ENCODE data around the gene PCBP1. TPM values are rescaled to one million over a fixed set of nuclear protein-coding genes. Genes with fewer than 3 reads are reported as not detected.
A peak's percentile ranks its signal among the peaks of the same experiment; 100 is the strongest.
"Not testable (repeated sequence)": the region's sequence is repeated elsewhere in the genome, so short reads cannot be mapped to it uniquely, and the experiment has no call there.

The PCBP1 gene
- total RNA-seq, 2 experiments from 2014 or later, result 444 to 449 TPM

- ChIA-PET POLR2A (interaction anchor here (0.6 kb wide), 1 partner anchor 201 kb away, joined by 4 read pairs; no protein-coding TSS in a partner anchor), CTCF (no interaction called here)
- no peaks in the 10 kb centered on the region for H3K9me3 Mint-ChIP-seq
- H3K27ac Mint-ChIP-seq, result peak overlapping the region; percentile 58
- H3K4me3 Mint-ChIP-seq, result no peak overlapping the region
- peaks cover 48% of the 10 kb centered on the region for H3K4me1 Mint-ChIP-seq (ENCODE audit: low read depth)
- no peak for DNase-seq
- H3K36me3 Mint-ChIP-seq, result no peaks in the 10 kb centered on the region
- intact Hi-C loops (cut with micrococcal nuclease), result no loop called here
- H3K27me3 Mint-ChIP-seq, result no peaks in the 10 kb centered on the region
Observed at GRCh38 chr2:70099270-70099669, 12.0 kb downstream of the PCBP1 start.

GRCh38 chr2:70101174-70101573, 13.9 kb downstream of the PCBP1 start:
- ChIA-PET POLR2A (interaction anchor here (1.4 to 1.5 kb wide), 2 partner anchors 13 to 15 kb away, joined by 3 to 6 read pairs; no protein-coding TSS in a partner anchor), CTCF (no interaction called here)
- peaks cover 43% of the 10 kb centered on the region for H3K4me1 Mint-ChIP-seq (ENCODE audit: low read depth)
- H3K27ac Mint-ChIP-seq, result no peak overlapping the region
- H3K36me3 Mint-ChIP-seq, result no peaks in the 10 kb centered on the region
- no peaks in the 10 kb centered on the region for H3K9me3 Mint-ChIP-seq
- intact Hi-C loops (cut with micrococcal nuclease), result no loop called here
- no peak overlapping the region for H3K4me3 Mint-ChIP-seq
- no peak for DNase-seq
- no peaks in the 10 kb centered on the region for H3K27me3 Mint-ChIP-seq

DNA sequence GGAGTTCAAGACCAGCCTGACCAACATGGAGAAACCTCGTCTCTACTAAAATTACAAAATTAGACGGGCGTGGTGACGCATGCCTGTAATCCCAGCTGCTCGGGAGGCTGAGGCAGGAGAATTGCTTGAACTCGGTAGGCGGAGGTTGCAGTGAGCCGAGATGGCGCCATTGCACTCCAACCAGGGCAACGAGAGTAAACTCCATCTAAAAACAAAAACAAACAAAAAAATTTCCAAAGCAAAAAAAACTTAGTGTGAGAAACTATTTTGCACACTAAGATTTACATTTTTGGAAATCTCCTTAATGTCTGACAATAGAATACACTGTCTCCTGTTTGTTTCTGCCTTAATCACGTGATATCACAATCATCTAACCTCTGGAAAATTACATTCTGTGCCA, 14.4 kb downstream of the PCBP1 start:
- not testable (repeated sequence) for H3K4me3 Mint-ChIP-seq
- POLR2A ChIA-PET, result interaction anchor here (1.4 kb wide), 1 partner anchor 16 kb away, joined by 6 read pairs; no protein-coding TSS in a partner anchor

GRCh38 chr2:70102323-70102905, 15.1 kb downstream of the PCBP1 start:
- intact Hi-C loops (cut with micrococcal nuclease); H3K9me3 Mint-ChIP-seq; H3K27me3 Mint-ChIP-seq; POLR2A ChIA-PET; H3K36me3 Mint-ChIP-seq; DNase-seq; H3K4me3 Mint-ChIP-seq; CTCF ChIA-PET: not testable (repeated sequence)
- peak overlapping the region; percentile 33 for H3K27ac Mint-ChIP-seq
- H3K4me1 Mint-ChIP-seq (ENCODE audit: low read depth), result peaks cover 48% of the 10 kb centered on the region

More for the DNA sequence above, 14.4 kb downstream of the PCBP1 start:
- H3K9me3 Mint-ChIP-seq; H3K36me3 Mint-ChIP-seq; H3K27me3 Mint-ChIP-seq; DNase-seq; H3K27ac Mint-ChIP-seq; intact Hi-C loops (cut with micrococcal nuclease); CTCF ChIA-PET: not testable (repeated sequence)
- peaks cover 43% of the 10 kb centered on the region for H3K4me1 Mint-ChIP-seq (ENCODE audit: low read depth)

DNA sequence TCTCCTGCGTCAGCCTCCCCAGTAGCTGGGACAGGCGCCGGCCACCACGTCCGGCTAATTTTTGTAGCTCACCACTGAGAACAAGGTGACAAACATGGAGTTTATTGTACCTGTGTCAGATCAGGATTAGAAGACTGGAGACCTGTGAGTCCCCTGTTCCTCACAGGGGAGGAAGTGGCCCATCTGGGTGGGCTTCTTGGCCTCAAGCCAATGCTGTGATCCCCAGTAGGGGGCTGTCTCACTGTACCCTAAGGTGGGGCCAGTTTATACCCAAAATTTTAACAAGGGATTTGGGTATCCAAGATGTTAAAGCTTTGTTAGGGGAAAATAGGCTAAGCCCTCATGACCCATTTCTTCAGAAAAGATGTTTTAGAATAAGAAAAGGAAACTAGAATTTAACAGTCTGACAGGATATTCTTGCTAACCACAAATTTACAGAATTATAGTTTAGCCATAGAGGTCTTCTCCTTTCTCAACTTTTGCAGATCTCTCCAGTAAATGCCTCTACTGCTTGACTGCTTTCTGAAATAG, 16.3 kb downstream of the PCBP1 start:
- peaks cover 53% of the 10 kb centered on the region for H3K4me1 Mint-ChIP-seq (ENCODE audit: low read depth)
- H3K4me3 Mint-ChIP-seq, result peak overlapping the region; percentile 70
- H3K27me3 Mint-ChIP-seq, result no peaks in the 10 kb centered on the region
- peak; percentile 58 for DNase-seq
- intact Hi-C loops (cut with micrococcal nuclease), result loop anchor here (1.0 kb wide), 3 partner anchors 8 to 39 kb away; no protein-coding TSS in a partner anchor
- ChIA-PET CTCF (interaction anchor here (0.5 to 3.9 kb wide), 8 partner anchors 9 to 202 kb away, joined by 3 to 27 read pairs (median 4); no protein-coding TSS in a partner anchor), POLR2A (interaction anchor here (1.1 to 2.5 kb wide), 10 partner anchors 10 to 39 kb away, joined by 3 to 24 read pairs (median 6); partner anchors contain the start of gene PCBP1)
- no peaks in the 10 kb centered on the region for H3K36me3 Mint-ChIP-seq
- peak overlapping the region; percentile 95 for H3K27ac Mint-ChIP-seq
- H3K9me3 Mint-ChIP-seq, result no peaks in the 10 kb centered on the region

GRCh38 chr2:70104231-70105111, 17.2 kb downstream of the PCBP1 start:
- CTCF ChIA-PET, result interaction anchor here (0.9 to 3.9 kb wide), 9 partner anchors 10 to 38 kb away, joined by 3 to 27 read pairs (median 4); no protein-coding TSS in a partner anchor
- Mint-ChIP-seq H3K4me3 (peak overlapping the region; percentile 70), H3K9me3 (no peaks in the 10 kb centered on the region), H3K4me1 (ENCODE audit: low read depth) (peaks cover 52% of the 10 kb centered on the region), H3K27ac (peak overlapping the region; percentile 95), H3K27me3 (no peaks in the 10 kb centered on the region), H3K36me3 (no peaks in the 10 kb centered on the region)
- DNase-seq, result peak; percentile 71
- POLR2A ChIA-PET, result interaction anchor here (0.6 to 2.5 kb wide), 16 partner anchors 10 to 42 kb away, joined by 3 to 24 read pairs (median 4); partner anchors contain the start of gene PCBP1
- intact Hi-C loops (cut with micrococcal nuclease), result loop anchor here (1.0 kb wide), 2 partner anchors 35 to 38 kb away; no protein-coding TSS in a partner anchor

DNA sequence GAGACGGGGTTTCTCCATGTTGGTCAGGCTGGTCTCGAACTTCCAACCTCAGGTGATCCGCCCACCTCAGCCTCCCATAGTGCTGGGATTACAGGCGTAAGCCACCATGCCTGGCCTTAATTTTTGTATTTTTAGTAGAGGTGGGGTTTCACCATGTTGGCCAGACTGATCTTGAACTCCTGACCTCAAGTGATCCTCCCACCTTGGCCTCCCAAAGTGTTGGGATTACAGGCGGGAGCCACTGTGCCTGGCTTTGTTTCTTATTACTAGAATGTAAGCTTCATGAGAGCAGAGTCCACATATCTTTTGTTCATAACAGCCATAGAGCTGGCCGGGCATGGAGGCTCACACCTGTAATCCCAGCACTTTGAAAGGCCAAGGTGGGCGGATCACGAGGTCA, 18.9 kb downstream of the PCBP1 start:
- H3K36me3 Mint-ChIP-seq; H3K9me3 Mint-ChIP-seq; H3K4me3 Mint-ChIP-seq; H3K27ac Mint-ChIP-seq; DNase-seq; intact Hi-C loops (cut with micrococcal nuclease); H3K27me3 Mint-ChIP-seq: not testable (repeated sequence)
- CTCF ChIA-PET, result interaction anchor here (3.9 kb wide), 1 partner anchor 11 kb away, joined by 27 read pairs; no protein-coding TSS in a partner anchor
- POLR2A ChIA-PET, result interaction anchor here (0.9 to 2.5 kb wide), 4 partner anchors 11 to 192 kb away, joined by 3 to 21 read pairs (median 4); partner anchors contain the start of gene MXD1
- H3K4me1 Mint-ChIP-seq (ENCODE audit: low read depth), result peaks cover 58% of the 10 kb centered on the region

DNA sequence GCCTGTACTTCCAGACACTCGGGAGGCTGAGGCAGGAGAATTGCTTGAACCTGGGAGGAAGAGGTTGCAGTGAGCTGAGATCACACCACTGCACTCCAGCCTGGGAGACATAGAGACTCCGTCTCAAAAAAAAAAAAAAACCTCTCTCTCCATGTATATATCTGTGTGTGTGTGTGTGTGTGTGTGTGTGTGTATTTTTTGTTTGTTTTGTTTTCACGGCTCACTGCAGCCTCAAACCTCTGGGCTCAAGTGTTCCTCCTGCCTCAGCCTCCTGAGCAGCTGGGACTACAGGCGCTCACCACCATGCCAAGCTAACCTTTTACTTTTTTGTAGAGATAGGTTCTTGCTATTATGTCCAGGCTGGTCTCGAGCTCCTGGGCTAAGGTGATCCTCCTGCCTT, 23.1 kb downstream of the PCBP1 start:
- H3K27me3 Mint-ChIP-seq; DNase-seq; intact Hi-C loops (cut with micrococcal nuclease); H3K9me3 Mint-ChIP-seq; H3K4me3 Mint-ChIP-seq; H3K36me3 Mint-ChIP-seq: not testable (repeated sequence)
- peaks cover 42% of the 10 kb centered on the region for H3K4me1 Mint-ChIP-seq (ENCODE audit: low read depth)
- H3K27ac Mint-ChIP-seq, result peak overlapping the region; percentile 90
- ChIA-PET CTCF (interaction anchor here (0.6 to 2.6 kb wide), 3 partner anchors 12 to 45 kb away, joined by 3 to 9 read pairs (median 3); no protein-coding TSS in a partner anchor), POLR2A (interaction anchor here (0.6 to 4.4 kb wide), 3 partner anchors 13 to 18 kb away, joined by 3 to 61 read pairs (median 3); no protein-coding TSS in a partner anchor)

DNA sequence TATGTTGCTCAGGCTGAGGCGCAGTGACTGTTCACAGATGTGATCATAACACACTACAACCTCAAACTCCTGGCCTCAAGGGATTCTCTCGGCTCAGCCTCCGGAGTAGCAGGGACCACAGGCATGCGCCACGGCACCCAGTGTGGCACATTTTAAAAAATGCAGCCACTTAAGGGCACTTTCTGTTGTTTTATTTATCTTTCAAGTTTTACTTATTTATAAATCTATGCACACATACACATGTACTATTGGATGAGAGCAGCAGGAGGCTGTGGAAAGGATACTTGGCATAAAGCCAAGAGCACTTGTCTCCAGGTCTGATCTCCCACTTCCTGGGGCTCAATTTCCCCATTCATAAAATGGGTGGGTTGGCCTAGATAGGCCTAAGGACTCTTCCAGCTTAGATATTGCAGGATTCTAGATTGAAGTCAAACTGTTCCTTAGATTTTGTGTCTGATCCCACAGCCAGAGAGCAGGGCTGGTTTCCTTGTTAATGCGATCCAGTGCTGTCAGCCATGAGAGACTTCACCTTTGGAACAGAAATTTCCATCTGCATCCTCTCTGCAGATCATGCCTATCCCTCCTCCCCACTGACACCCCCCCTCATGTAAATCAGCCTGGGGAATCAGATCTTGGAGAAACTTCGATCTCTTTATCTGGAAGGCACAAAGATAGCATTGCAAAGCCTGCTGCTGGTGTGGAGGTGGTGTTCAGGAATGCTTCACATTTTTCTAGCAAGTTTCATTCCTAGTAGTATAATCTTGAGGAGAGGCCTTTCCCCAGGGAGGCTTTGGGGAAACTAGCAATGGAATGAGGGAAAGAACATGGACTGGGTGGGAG, 24.7 kb downstream of the PCBP1 start:
- peak overlapping the region; percentile 30 for H3K27ac Mint-ChIP-seq

DNA sequence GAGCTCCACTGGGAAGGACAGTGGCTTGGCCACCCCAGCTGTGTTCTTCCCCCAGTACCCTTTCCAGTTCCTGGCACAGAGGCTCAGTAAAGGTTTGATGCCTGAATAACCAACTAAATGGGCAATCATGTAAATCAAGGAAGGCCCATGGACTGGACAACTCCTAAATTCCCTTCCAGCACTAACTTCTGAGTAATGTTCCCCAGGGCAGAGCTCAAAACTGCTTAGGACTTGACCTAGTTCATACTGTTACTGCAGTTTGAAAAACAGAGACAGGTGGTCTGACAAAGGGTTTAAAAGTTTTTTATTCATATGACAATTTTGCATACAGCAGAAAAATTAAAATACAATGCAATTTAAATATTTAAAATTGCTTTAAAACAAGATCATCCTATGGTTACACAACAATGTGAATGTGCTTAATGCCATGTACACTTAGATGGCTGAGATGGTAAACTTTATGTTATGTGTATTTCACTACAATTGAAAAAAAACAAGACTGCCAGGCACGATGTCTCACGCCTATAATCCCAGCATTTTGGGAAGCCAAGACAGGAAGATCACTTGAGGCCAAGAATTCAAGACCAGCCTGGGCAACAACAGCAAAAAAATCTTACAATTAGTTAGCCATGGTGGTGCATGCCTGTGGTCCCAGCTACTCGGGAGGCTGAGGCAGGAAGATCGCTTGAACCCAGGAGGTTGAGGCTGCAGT, 26.2 kb downstream of the PCBP1 start:
- Mint-ChIP-seq H3K36me3 (no peaks in the 10 kb centered on the region), H3K4me1 (ENCODE audit: low read depth) (peaks cover 31% of the 10 kb centered on the region), H3K27me3 (no peaks in the 10 kb centered on the region), H3K27ac (no peak overlapping the region), H3K4me3 (no peak overlapping the region), H3K9me3 (no peaks in the 10 kb centered on the region)
- CTCF ChIA-PET, result interaction anchor here (1.0 kb wide), 1 partner anchor 9 kb away, joined by 3 read pairs; no protein-coding TSS in a partner anchor
- intact Hi-C loops (cut with micrococcal nuclease), result no loop called here
- POLR2A ChIA-PET, result no interaction called here
- DNase-seq, result no peak

More for the DNA sequence above, 24.7 kb downstream of the PCBP1 start:
- Mint-ChIP-seq H3K36me3 (no peaks in the 10 kb centered on the region), H3K4me3 (no peak overlapping the region), H3K9me3 (no peaks in the 10 kb centered on the region), H3K27me3 (no peaks in the 10 kb centered on the region), H3K4me1 (ENCODE audit: low read depth) (peaks cover 42% of the 10 kb centered on the region)
- ChIA-PET POLR2A (no interaction called here), CTCF (no interaction called here)
- DNase-seq, result no peak
- intact Hi-C loops (cut with micrococcal nuclease), result no loop called here

Data from activated CD4-positive, alpha-beta memory T cell treated with anti-CD3 and anti-CD28 coated beads for 36 hours (primary cell).